Activated CD4-positive, alpha-beta T cell treated with anti-CD3 and anti-CD28 coated beads for 48 hours (primary cell): ENCODE results near the gene LRRN3.
"Not testable (repeated sequence)": the region's sequence is repeated elsewhere in the genome, so short reads cannot be mapped to it uniquely, and the experiment has no call there.

Experiments
- DNase-seq: peaks from one replicate; pipeline ENCODE4 v3.0.0-alpha.2; 2020

The LRRN3 gene

DNA sequence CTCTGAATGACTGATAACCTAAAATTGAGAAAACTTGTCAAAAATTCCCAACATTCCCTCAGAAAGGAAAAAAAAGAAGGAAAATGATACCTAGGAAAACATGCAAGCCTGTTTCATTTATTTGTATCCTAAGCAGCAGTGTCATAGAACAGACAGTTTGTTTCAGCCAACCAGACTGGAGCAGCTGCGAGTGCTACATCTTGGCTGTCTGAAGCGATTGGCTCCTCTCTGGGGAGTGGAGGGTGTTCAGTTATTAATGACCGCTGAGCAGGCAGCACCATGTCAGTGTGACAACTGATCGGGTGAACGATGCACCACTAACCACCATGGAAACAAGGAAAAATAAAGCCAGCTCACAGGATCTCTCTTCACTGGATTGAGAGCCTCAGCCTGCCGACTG, at the start of gene LRRN3:
Gene LRRN3 (plus strand): TSS at position 282 of the 400 bp plus-strand sequence. CDS start 31,646 bp downstream, outside the sequence.
- peak; percentile 63 for DNase-seq

DNA sequence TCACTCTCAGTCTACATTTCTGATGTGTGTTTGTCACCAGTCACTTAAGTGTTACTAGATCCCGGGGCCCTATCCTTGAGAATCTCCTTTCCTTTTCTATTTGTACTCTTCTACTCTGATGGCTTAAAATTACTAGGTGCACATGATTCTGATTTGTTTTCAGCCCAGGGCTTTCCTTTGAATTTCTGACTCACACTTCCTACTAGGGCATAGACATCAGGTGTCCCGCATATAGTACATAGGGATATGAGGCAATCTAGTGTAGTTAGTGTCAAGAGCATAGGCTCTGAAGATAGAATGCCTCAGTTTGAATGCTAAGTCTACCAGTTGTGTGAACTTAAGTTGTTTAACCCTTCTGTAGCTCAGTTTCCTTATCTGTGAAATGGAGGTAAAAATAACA, 49.4 kb upstream of the LRRN3 start:
- DNase-seq, result no peak

DNA sequence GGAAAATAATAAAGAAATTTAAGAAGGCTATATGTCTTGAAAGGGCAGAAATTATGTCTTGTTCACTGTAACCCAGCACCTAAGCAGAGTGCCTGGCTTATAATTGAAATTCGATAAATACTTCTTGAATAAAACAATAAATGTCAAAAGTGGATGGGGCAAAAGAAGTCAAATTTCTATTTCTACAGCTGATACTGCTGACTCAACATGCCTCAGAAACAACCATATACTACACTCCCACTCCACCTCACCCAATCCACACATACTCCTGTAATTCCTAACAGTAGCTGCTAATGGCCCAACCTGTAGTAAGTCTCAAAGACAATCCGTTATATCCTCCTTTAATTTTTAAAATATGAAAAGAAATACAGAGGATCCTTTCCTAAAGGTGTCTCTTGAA, 48.1 kb upstream of the LRRN3 start:
- no peak for DNase-seq

DNA sequence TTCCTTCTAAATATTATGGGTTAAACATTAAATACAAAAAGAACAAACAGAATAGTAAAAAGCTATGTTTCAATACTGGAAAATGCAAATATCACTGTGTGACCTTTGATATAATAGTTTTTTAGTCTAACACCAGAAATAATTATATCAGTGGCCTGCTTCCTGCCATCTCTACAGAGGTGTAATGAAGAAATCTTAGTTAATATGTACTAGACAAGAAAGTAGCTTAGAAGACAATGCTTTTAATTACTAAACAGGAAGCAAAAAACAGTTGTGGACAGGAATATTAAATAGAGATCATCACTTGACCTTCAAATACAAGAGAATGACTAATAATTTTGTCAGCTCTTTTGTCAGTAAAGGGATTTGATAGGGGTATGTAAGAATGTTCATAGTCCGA, 47.4 kb upstream of the LRRN3 start:
- no peak for DNase-seq

DNA sequence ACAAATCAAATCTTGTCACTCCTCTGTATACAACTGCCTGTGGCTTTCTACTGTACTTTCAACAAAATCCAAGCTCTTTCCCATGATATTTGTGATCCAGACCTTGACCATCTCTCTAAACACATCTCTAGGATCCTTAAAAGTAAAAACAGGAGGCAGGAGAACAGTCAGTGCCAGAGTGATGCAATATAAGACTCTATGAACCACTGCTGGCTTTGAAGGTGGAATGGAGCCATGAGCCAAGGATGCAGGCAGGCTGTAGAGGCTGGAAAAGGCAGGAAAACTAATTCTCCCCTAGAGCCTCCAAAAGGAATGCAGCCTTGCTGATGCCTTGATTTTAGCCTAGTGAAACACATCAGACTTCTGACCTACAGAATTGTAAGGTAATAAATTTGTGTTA, 45.5 kb upstream of the LRRN3 start:
- no peak for DNase-seq

DNA sequence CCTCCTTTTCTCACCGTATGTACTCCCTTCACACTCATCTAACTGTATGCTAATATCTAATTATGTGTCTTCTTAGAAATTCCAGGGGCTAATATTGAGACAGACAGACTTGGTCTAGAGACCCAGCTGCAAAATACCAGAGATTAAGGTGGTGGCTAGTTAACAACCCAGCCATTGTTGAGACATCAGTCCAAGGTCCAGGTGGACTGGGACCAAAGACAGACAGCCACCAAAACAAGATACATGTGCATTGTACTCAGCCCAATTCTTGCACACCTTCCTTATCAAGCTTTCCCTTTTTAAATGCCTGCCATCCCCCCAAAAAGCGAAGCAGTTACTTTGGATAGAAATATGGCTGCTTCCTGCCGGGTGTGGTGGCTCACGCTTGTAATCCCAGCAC, 43.3 kb upstream of the LRRN3 start:
- no peak for DNase-seq

DNA sequence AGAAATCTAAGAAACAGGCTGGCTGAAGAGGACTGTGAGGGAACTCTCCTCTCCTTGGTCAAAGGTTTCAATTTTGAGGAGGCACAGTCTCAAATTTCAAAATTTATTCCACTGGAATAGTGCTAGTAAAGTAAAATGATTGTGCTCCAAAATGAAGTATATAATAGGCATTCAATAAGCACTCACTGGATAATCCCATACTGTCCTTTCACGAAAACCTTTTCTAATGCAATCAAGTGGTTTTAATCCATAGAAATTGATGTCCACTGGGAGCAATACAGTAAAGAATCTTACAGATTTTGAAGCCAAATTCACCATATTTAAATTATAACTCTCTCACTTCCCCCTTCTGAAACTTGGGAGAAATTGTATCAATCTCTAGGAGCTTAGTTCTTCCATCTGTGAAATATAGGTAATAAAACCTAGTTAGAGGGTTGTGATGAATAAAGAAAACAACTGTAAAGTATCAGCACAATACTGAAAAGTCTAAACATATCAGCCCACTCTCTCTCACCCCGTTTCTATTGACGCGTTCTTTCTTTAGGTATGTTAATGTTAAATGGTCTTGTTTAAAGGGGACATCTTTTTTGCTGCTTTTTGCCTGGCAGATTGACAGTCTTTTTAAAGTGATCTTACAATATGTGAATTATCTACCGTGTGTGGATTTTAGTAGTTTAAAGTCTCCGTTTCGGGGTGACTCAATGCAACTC, 40.8 kb upstream of the LRRN3 start:
- DNase-seq, result no peak

DNA sequence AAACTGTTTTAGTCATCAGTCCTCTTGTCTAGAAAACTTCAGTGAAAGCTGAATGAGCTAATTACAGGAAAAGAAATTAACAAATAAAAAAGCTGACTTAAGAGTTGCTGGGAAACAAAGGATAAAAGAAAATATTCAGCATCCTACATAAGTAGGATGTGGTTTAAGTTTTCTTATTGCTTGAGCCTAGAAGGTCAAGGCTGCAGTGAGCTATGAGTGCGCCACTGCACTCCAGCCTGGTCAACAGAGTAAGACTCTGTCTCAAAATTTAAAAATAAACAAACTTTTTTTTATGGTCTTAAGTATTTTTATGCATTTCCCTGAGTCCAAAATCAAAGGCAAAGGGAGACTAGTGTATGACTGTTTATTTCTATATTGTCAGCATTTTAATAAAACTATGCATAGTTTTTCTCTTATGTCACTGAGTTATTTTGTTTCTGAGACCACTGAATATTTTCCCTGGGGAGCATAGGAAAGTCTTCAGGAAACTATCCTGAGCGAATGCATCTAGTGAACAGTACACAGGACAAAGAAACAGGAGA, 40.0 kb upstream of the LRRN3 start:
- DNase-seq, result no peak

DNA sequence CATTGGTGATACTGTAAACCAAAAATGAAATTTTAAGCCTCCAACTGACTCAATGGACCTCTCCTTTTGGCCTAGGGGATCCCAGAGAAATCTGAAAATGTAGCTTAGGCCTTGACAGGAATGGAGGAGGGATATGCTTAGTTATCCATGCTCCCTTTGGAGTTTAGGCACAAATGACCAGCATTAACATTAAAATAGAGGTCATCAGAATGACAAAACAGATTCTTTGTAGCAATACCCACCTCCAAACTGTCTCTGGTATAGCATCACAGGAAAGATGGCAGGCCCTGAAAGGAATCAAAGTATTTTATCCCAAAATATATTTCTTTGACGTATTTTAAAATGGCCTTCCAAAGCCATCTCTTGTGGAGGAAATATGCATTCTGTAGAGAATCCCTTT, 39.1 kb upstream of the LRRN3 start:
- no peak for DNase-seq

DNA sequence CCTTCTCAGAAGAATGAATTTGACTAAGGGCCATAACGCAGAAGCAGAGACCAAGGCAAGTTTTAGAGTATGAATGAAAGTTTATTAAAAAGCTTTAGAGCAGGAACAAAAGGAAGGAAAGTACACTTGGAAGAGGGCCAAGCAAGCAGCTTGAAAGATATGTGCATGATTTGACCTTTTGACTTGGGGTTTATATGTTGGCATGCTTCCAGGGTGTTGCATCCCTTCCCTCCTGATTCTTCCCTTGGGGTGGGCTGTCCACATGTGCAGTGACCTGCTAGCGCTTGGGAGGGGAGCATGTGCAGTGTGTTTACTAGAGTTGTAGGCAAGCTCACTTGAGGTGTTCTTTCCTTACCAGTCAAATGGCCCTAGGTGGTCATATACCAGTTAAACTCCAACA, 37.9 kb upstream of the LRRN3 start:
- DNase-seq, result no peak

DNA sequence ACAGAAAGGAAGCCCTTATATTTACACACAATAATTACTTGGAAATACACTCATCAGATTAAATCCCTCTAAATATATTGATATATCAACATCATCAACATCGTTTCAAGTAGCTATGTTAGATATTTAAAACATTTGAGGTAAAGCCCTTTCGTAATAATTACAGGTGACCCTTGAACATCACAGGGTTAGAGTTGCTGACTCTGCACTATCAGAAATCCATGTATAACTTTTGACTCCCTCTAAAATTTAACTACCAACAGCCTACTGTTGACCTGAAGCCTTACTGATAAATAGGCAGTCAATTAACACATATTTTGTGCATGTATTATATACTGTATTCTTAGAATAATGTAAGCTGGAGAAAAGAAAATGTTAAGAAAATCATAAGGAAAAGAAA, 34.6 kb upstream of the LRRN3 start:
- no peak for DNase-seq

DNA sequence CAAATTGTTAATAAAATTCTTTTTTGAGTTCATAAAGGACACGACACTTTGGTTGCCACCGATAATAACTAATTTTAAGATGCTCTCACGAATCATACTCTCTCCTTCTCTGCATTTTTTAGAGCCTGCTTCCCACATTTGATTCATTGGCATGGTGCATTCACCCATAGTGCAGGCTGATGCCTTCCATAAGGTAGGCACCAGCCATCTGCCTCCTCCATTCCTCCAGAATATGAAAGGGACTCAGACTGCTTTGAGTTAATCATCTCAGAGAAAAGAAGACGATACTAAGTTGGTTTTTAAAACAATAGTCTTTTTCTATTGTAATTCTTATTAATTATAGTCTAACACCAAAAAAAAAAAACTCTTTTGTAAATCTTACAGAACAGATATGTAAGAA, 33.9 kb upstream of the LRRN3 start:
- no peak for DNase-seq

DNA sequence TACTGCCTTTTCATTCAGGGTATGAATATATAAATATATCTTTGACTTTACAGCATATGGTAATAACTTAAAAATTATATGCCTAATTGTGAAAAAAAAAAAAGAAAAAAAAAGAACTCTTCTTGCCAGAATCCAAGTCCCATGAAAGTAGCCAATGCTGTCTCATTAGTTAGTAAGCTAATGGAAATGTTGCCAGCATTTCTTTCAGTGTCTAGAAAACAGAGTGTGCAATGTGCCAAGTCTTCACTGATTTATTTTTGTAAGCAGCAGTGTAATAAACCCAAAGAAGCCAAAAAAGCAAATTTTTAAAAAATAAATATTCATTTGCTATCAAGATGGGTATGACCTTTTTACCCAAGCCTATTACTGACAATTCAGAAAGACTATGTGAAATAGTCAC, 31.1 kb upstream of the LRRN3 start:
- no peak for DNase-seq

DNA sequence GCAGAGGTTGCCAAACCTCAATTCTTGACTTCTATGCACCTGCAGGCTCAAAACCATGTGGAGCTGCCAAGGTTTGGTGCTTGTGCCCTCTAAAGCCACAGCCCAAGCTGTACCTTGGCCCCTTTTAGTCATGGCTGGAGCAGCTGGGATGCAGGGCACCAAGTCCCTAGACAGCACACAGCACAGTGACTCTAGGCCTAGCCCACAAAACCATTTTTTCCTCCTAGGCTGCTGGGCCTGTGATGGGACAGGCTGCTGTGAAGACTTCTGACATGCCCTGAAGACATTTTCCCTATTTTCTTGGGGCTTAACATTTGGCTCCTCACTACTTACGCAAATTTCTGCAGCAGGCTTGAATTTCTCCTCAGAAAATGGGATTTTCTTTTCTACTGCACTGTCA, 27.8 kb upstream of the LRRN3 start:
- no peak for DNase-seq

DNA sequence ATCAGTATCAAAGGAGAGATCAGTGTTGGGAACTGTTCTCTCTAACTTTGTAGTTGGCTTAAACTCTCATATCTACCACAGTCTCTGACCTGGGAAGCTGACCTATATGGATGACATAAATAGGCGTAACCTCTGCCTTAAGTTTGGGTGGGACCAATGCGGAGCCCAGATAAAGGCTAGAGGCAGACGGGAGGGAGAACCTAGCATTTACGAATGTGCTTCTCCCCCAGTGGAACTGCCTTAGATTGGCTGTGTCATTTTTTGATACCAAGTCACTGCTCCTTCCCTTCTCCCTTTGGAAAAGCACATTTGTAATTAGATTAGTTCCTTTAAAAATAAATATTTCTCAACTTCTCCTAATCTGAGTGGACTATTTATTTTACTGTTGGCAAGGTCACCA, 23.7 kb upstream of the LRRN3 start:
- no peak for DNase-seq

DNA sequence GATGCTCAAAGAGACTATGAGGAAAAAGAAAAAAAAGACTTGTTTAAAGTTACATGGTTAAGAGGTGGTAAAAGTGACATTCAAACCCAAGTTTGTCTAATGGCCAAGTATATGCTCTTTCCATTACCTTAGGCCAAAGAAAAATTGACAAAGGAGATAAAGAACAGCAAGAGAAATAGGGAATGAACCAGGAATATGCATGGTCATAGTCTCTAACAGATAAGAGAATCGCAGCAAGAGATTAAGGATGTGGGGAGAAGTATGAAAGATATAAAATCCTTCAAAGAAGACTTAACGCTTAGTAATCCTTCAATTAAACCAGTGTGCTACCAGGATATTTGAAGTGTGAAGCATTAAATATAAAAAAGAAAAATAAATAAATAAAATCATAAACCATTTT, 23.2 kb upstream of the LRRN3 start:
- DNase-seq, result no peak

DNA sequence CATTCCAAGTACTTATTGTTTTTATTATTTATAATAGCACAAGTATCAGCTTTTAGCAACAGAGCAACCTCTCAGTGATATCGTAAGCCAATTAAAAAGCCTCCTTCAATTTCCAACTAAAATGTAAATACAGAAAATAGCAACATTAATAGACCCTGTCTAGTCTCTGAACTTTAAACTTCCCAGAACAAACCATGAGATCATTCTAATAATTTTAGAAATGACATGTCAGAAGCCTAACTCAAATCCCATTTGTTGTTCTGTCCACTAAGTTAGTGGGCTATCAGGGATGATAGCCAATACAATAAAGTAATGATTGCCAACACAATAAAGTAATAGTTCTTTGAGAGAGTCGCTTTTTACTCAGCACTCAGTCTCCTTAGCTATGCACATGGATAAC, 22.3 kb upstream of the LRRN3 start:
- DNase-seq, result no peak

DNA sequence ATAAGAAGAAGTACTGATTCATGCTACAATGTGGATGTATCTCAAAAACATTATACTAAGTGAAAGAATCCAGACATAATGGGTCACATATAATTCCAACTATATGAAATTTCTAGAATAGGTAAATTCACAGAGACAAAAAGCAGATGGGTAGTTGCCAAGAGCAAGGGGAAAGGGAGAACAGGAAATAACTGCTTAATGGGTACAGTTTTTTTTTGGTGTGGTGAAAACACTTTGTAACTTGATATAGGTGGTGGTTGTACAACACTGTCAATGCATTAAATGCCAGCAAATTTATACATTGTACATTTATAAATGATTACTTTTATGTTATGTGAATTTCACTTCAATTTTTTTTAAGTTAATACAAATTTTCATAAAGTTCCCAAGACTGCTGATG, 19.4 kb upstream of the LRRN3 start:
- DNase-seq, result no peak

DNA sequence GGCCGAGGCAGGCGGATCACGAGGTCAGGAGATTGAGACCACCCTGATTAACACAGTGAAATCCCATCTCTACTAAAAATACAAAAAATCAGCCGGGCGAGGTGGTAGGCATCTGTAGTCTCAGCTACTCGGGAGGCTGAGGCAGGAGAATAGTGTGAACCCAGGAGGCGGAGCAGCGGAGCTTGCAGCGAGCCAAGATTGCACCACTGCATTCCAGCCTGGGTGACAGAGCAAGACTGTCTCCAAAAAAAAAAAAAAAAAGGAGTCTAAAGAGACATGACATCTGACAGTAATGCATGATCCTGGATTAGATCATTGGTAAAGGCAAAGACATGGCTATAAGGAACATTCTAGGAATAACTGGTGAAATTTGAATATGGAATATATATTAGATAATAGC, 18.3 kb upstream of the LRRN3 start:
- DNase-seq, result not testable (repeated sequence)

DNA sequence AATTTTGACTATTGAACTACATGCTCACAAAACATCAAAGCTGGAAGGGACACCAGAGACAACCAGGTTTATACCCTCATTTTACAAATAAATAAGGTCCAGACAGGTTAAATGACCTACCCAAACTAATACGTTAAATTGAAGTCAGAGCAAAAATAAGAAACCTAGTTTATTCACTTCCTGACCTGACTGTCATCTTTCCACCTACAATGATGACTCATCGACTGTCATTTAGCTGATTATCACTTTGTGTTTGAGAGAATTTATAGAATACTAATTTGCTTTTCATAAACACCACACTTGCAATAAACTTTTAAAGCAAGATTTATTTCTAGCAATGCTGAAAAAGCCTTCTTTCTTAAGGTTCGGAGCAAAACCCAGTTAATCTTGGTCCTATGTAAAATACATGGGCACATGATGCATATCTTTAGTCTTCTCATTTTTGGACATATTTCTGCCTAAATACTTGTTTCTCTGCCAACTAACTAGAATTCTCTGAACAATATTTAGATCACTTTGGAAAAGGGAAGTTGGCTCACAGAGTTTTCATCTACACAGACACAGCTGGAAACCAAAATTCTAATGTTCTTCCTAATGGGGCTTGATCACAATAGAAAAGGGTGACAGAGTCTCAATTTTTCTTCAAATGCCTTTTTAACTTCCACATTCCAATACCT, 16.7 kb upstream of the LRRN3 start:
- no peak for DNase-seq

DNA sequence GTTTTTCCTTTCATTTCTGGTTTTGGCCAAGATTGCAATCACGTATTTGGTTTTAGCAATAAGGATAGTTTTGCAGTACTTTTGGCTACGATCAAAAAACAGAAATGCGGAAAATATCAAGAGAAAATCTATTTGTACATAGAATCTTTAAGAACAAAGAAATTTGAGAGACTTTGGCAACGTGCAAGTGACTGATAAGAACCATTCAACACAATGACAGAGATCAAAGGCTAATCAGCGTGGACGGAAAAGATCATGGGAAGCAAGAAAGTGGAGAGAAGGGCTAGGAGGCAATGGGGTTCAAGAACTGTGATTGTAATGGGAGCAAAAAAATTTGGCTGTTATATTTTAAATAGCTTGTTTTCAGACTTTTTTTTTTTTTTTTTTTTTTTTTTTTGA, 16.2 kb upstream of the LRRN3 start:
- no peak for DNase-seq

DNA sequence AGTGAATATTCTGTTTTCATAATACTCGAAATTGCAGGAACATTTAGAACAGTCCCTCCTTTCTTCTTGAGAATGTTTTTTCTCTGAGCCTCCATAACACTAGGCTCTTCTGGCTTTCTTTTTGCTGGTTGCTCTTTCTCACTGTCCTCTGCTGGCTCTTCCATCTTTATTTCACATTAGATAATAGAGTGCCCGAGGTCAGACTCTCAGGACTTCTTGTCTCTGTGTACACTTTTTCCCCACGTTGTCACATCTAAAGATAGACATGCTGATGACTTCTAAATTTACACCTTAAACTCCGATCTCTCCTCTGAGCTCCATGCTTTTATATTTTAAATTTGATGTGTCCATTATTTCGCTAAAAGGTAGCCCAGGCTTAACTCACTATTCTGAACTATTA, 15.4 kb upstream of the LRRN3 start:
- no peak for DNase-seq

DNA sequence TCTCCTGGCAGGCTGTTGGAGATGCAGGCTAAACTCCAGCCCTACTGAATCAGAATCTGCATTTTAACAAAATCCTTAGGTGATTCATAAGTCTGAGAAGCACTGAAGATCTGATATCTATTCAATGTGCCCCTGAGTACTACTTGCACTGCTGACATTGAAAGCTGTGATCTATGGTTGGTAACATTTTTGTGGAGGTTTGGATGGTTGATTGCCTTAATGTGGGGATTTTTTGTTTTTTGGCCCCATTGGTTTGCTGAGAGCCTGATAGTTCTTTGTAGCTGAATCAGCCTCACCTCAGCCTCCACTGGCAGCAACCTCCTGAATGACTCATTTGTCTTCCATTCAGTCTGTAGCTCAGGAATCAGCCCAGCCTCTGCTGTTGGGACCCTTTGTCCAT, 14.7 kb upstream of the LRRN3 start:
- peak; percentile 49 for DNase-seq

DNA sequence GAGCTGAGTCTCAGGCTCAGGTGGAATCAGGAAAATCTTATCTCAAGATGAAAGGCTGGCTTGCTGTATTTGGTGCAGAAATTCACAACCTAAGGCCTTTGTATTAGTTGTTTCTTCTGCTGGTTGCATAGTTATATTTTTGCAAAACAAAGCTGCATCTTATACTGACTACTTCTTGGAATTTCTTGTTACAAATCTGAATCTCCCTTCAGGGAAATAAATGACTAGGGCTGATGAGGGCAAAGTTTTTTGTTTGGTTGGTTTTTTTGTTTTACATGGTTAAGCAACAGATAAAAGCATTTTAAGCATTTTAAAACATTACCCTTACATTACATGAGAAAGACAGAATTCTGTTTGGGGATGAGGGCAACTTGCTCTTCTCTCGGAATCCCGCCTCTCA, 13.9 kb upstream of the LRRN3 start:
- DNase-seq, result no peak
